Dermis microvascular lymphatic vessel endothelial cell (primary cell): ENCODE measurements around the gene SPTA1. TPM values are rescaled to one million over a fixed set of nuclear protein-coding genes. Genes with fewer than 3 reads are reported as not detected.
"Not testable (repeated sequence)": the region's sequence is repeated elsewhere in the genome, so short reads cannot be mapped to it uniquely, and the experiment has no call there.

Experiments
- DNase-seq, 2 donors: peaks; one replicate each; pipeline versions ENCODE4 v3.0.0 to v3.0.0-alpha.2; 2010; ENCODE audit warnings: low read depth in 2 of 2
- total RNA-seq: library from RNA; depleted of rRNA; stranded (reverse); fragments of >200 nt; gene quantifications from 2 replicates; pipeline ENCODE4 v1.2.1, GENCODE V29; 2014

Gene SPTA1
- total RNA-seq: 1.3 and 2.0 TPM in 2 replicates

- DNase-seq: no peak
Measured at GRCh38 chr1:158686111-158687009, at the start of gene SPTA1. Gene SPTA1 (minus strand): TSS chr1:158686715. CDS start chr1:158686517, 198 bp downstream.

GRCh38 chr1:158735848-158736247, 49.3 kb upstream of the SPTA1 start:
- DNase-seq: no peak

GRCh38 chr1:158732524-158732923, 46.0 kb upstream of the SPTA1 start:
- no peak for DNase-seq

- DNase-seq: no peak
Measured at GRCh38 chr1:158731707-158732106, 45.2 kb upstream of the SPTA1 start.

GRCh38 chr1:158730453-158730852, 43.9 kb upstream of the SPTA1 start:
- no peak for DNase-seq

- no peak for DNase-seq
Measured at GRCh38 chr1:158728510-158729225, 42.2 kb upstream of the SPTA1 start.

- no peak for DNase-seq
Measured at GRCh38 chr1:158724442-158724841, 37.9 kb upstream of the SPTA1 start.

GRCh38 chr1:158720620-158721019, 34.1 kb upstream of the SPTA1 start, which contains the start of gene OR6K3:
Gene OR6K3 (minus strand): TSS chr1:158720720. CDS start chr1:158718115, 2,605 bp downstream.
- no peak for DNase-seq

- DNase-seq: no peak
Measured at GRCh38 chr1:158719664-158720063, 33.1 kb upstream of the SPTA1 start.

GRCh38 chr1:158717344-158717743, 30.8 kb upstream of the SPTA1 start:
- no peak for DNase-seq

GRCh38 chr1:158716335-158716734, 29.8 kb upstream of the SPTA1 start:
- no peak for DNase-seq

- no peak for DNase-seq
Measured at GRCh38 chr1:158714754-158715153, 28.2 kb upstream of the SPTA1 start.

- no peak for DNase-seq
Measured at GRCh38 chr1:158711098-158711497, 24.6 kb upstream of the SPTA1 start.

- DNase-seq: no peak
Measured at GRCh38 chr1:158706096-158706495, 19.6 kb upstream of the SPTA1 start.

GRCh38 chr1:158700552-158700951, 14.0 kb upstream of the SPTA1 start, which contains the start of gene OR6K2:
Gene OR6K2 (minus strand): TSS chr1:158700652. CDS start chr1:158700652, 0 bp downstream.
- DNase-seq: no peak

- no peak for DNase-seq
Measured at GRCh38 chr1:158694596-158694995, 8.1 kb upstream of the SPTA1 start.

GRCh38 chr1:158692356-158692755, 5.8 kb upstream of the SPTA1 start:
- no peak for DNase-seq

GRCh38 chr1:158691907-158692306, 5.4 kb upstream of the SPTA1 start:
- DNase-seq: no peak

GRCh38 chr1:158691149-158691548, 4.6 kb upstream of the SPTA1 start:
- DNase-seq: not testable (repeated sequence)

GRCh38 chr1:158689875-158690274, 3.4 kb upstream of the SPTA1 start:
- DNase-seq: no peak

- DNase-seq: no peak
Measured at GRCh38 chr1:158689110-158689509, 2.6 kb upstream of the SPTA1 start.

GRCh38 chr1:158688343-158688742, 1.8 kb upstream of the SPTA1 start:
- DNase-seq: not testable (repeated sequence)
